Measurements from ENCODE around the gene MS4A7. TPM values are rescaled to one million over a fixed set of nuclear protein-coding genes. Genes with fewer than 3 reads are reported as not detected.

MS4A7 gene
- total RNA-seq, 2 experiments from 2014 or later, result 0.54 to 2.4 TPM

GRCh38 chr11:60348116-60348515 lies 30.2 kb upstream of the MS4A7 start:
- intact Hi-C loops (cut with micrococcal nuclease; ENCODE audit: unreplicated experiment), result loop anchor here (10.0 kb wide), 1 partner anchor 407 kb away; the partner anchor contains the start of gene MS4A15
- Histone ChIP-seq H3K4me1 (ENCODE audit: insufficient read depth, low read length, poor library complexity, severe bottlenecking) (peaks cover 8% of the 10 kb centered on the region), H3K27ac (ENCODE audit: low read depth, low read length, poor library complexity, severe bottlenecking) (no peak overlapping the region), H3K9me2 (ENCODE audit: insufficient read depth, low read length) (no peaks in the 10 kb centered on the region), H3K36me3 (ENCODE audit: insufficient read depth, low read length) (no peaks in the 10 kb centered on the region), H3K4me3 (ENCODE audit: low read depth, low read length, poor library complexity, severe bottlenecking) (no peak overlapping the region), H3K79me2 (ENCODE audit: insufficient read depth, low read depth, low read length) (no peaks in the 10 kb centered on the region), H3K9me3 (ENCODE audit: low read length) (no peaks in the 10 kb centered on the region), H2AFZ (ENCODE audit: low read length) (no peak overlapping the region), H4K20me1 (ENCODE audit: insufficient read depth, low read length) (no peaks in the 10 kb centered on the region), H3K4me2 (ENCODE audit: low read length) (no peak overlapping the region)
- peak; percentile 44 for DNase-seq (ENCODE audit: low spot score)
- peak; percentile 78 for TF ChIP-seq CTCF (conservative IDR thresholded peaks at IDR 0.05; ENCODE audit: low read length)
- TF ChIP-seq EZH2phosphoT487 (IDR thresholded peaks at IDR 0.05; ENCODE audit: borderline replicate concordance, low read depth, low read length), result no peak
- POLR2A ChIA-PET, result interaction anchor here (0.7 kb wide), 1 partner anchor 1034 kb away, joined by 3 read pairs; no protein-coding TSS in a partner anchor
- no TSS peak for BruUV-seq (replicated peaks)
- CTCF ChIA-PET (ENCODE audit: unreplicated experiment), result interaction anchor here (1.3 kb wide), 1 partner anchor 15 kb away, joined by 4 read pairs; no protein-coding TSS in a partner anchor

GRCh38 chr11:60349990-60350389 lies 28.3 kb upstream of the MS4A7 start:
- no TSS peak for BruUV-seq (replicated peaks)
- Histone ChIP-seq H3K4me2 (ENCODE audit: low read length) (no peak overlapping the region), H3K36me3 (ENCODE audit: insufficient read depth, low read length) (no peaks in the 10 kb centered on the region), H4K20me1 (ENCODE audit: insufficient read depth, low read length) (no peaks in the 10 kb centered on the region), H3K9me3 (ENCODE audit: low read length) (0 out of 2 replicates have a peak, but pooled peaks cover 12% of the 10 kb centered on the region), H3K79me2 (ENCODE audit: insufficient read depth, low read depth, low read length) (no peaks in the 10 kb centered on the region), H3K4me1 (ENCODE audit: insufficient read depth, low read length, poor library complexity, severe bottlenecking) (peaks cover 8% of the 10 kb centered on the region), H3K4me3 (ENCODE audit: low read depth, low read length, poor library complexity, severe bottlenecking) (no peak overlapping the region), H2AFZ (ENCODE audit: low read length) (no peak overlapping the region), H3K9me2 (ENCODE audit: insufficient read depth, low read length) (no peaks in the 10 kb centered on the region), H3K27ac (ENCODE audit: low read depth, low read length, poor library complexity, severe bottlenecking) (no peak overlapping the region)
- CTCF ChIA-PET (ENCODE audit: unreplicated experiment), result no interaction called here
- TF ChIP-seq CTCF (conservative IDR thresholded peaks at IDR 0.05; ENCODE audit: low read length) (no peak), EZH2phosphoT487 (IDR thresholded peaks at IDR 0.05; ENCODE audit: borderline replicate concordance, low read depth, low read length) (no peak)
- DNase-seq (ENCODE audit: low spot score), result no peak
- POLR2A ChIA-PET, result interaction anchor here (0.9 kb wide), 1 partner anchor 133 kb away, joined by 3 read pairs; no protein-coding TSS in a partner anchor
- intact Hi-C loops (cut with micrococcal nuclease; ENCODE audit: unreplicated experiment), result loop anchor here (10.0 kb wide), 1 partner anchor 405 kb away; the partner anchor contains the start of gene MS4A15

GRCh38 chr11:60357771-60358170 lies 20.6 kb upstream of the MS4A7 start:
- no peak overlapping the region for H2AFZ ChIP-seq (ENCODE audit: low read length)
- no peak overlapping the region for H3K27ac ChIP-seq (ENCODE audit: low read depth, low read length, poor library complexity, severe bottlenecking)
- H3K4me2 ChIP-seq (ENCODE audit: low read length), result no peak overlapping the region
- H3K4me1 ChIP-seq (ENCODE audit: insufficient read depth, low read length, poor library complexity, severe bottlenecking), result peaks cover 6% of the 10 kb centered on the region
- peaks cover 5% of the 10 kb centered on the region; the same call in 1 of the 2 replicates for H3K36me3 ChIP-seq (ENCODE audit: insufficient read depth, low read length)
- peaks cover 45% of the 10 kb centered on the region for H3K9me3 ChIP-seq (ENCODE audit: low read length)
- H3K79me2 ChIP-seq (ENCODE audit: insufficient read depth, low read depth, low read length), result no peaks in the 10 kb centered on the region
- H3K4me3 ChIP-seq (ENCODE audit: low read depth, low read length, poor library complexity, severe bottlenecking), result no peak overlapping the region
- BruUV-seq (replicated peaks), result no TSS peak
- CTCF ChIA-PET (ENCODE audit: unreplicated experiment), result no interaction called here
- intact Hi-C loops (cut with micrococcal nuclease; ENCODE audit: unreplicated experiment), result no loop called here
- TF ChIP-seq EZH2phosphoT487 (IDR thresholded peaks at IDR 0.05; ENCODE audit: borderline replicate concordance, low read depth, low read length) (no peak), CTCF (conservative IDR thresholded peaks at IDR 0.05; ENCODE audit: low read length) (no peak)
- no peaks in the 10 kb centered on the region for H4K20me1 ChIP-seq (ENCODE audit: insufficient read depth, low read length)
- POLR2A ChIA-PET, result no interaction called here
- no peak for DNase-seq (ENCODE audit: low spot score)
- H3K9me2 ChIP-seq (ENCODE audit: insufficient read depth, low read length), result no peaks in the 10 kb centered on the region

Measured in OCI-LY7 (cell line).